Heart left ventricle (tissue), 16 donors: ENCODE results near the gene HPSE2. TPM values are rescaled to one million over a fixed set of nuclear protein-coding genes. Genes with fewer than 3 reads are reported as not detected.

ENCODE experiments used
- ATAC-seq, 4 donors: fragments of 200-7000 bp; cut with Tn5 transposase; one replicate each; pipeline ENCODE4 v1.9.1; 2020 to 2022; ENCODE audit warnings: moderate library complexity in 4 of 4, mild to moderate bottlenecking in 3 of 4, moderate number of reproducible peaks in 1 of 4
- DNase-seq, 5 donors: peaks; one replicate each; pipeline ENCODE4 v3.0.0-alpha.2; 2020
- H3K27ac ChIP-seq, 12 donors: fragments of 200-600 bp; sonication (generic) in 4 of 12; one replicate each; pipeline versions ENCODE4 v1.5.0 to v1.8.0; 2016 to 2022; ENCODE audit warnings: mild to moderate bottlenecking in 2 of 12
- H3K27me3 ChIP-seq, 9 donors: fragments of 200-600 bp; sonication (generic) in 2 of 9; one replicate each; pipeline versions ENCODE4 v1.5.1 to v1.8.0; 2016 to 2022; ENCODE audit warnings: mild to moderate bottlenecking in 3 of 9
- H3K36me3 ChIP-seq, 9 donors: fragments of 200-600 bp; sonication (generic) in 2 of 9; one replicate each; pipeline versions ENCODE4 v1.5.0 to v1.8.0; 2018 to 2022; ENCODE audit warnings: mild to moderate bottlenecking in 2 of 9
- H3K4me1 ChIP-seq, 12 donors: fragments of 200-600 bp; sonication (generic) in 4 of 12; one replicate each; pipeline versions ENCODE4 v1.5.0 to v1.8.0; 2016 to 2022; ENCODE audit warnings: mild to moderate bottlenecking in 3 of 12
- H3K4me3 ChIP-seq, 12 donors: fragments of 200-600 bp; sonication (generic) in 4 of 12; one replicate each; pipeline versions ENCODE4 v1.5.0 to v1.8.0; 2017 to 2022; ENCODE audit warnings: mild to moderate bottlenecking in 9 of 12, moderate library complexity in 4 of 12
- H3K9me3 ChIP-seq, 12 donors: fragments of 200-600 bp; sonication (generic) in 4 of 12; one replicate each; pipeline versions ENCODE4 v1.5.0 to v1.8.0; 2016 to 2022; ENCODE audit warnings: mild to moderate bottlenecking in 1 of 12
- POLR2A ChIP-seq, 2 donors: fragments of 450-650 bp; IDR thresholded peaks; one replicate each; pipeline ENCODE4 v1.6.1; 2017; ENCODE audit warnings: antibody characterized with exemption in 2 of 2, mild to moderate bottlenecking in 2 of 2, moderate library complexity in 2 of 2
- WGBS, 4 donors: extraction: QIAGEN DNeasy Blood & Tissue Kit in 2 of 4; methylation state at CpG; one replicate each; pipeline versions ENCODE4 v1.1.5 to v1.1.7; 2013 to 2018; 5-methylcytosine and 5-hydroxymethylcytosine counted together
- intact Hi-C, 10 donors: fragments of 100-400 bp; cut with DNase I; formaldehyde crosslinking; loops; one replicate each; pipeline versions ENCODE4 v1.11.1 to v1.14.2; 2022
- polyA plus RNA-seq, 2 donors: library from polyadenylated mRNA; stranded (reverse); fragments of 200-250 nt; gene quantifications; one replicate each; pipeline ENCODE4 v1.2.3, GENCODE V29; 2013
- total RNA-seq, 9 donors: library from RNA; depleted of rRNA in 2 of 9; stranded (reverse); fragments of >200 nt in 2 of 9; fragmentation: NEBNext Ultra II Directional in 3 of 9; extraction: Animal tissue kit (Norgen Biotek cat#: 25700) in 3 of 9; gene quantifications; one replicate each; pipeline versions ENCODE4 v1.1.0 to v1.2.4, GENCODE V29; 2016 to 2023
- TF ChIP-seq, protein P1 (sequence below), 12 donors: fragments of 200-600 bp; sonication (generic) in 4 of 12; IDR thresholded peaks; one replicate each; pipeline versions ENCODE4 v1.5.0 to v1.8.0; 2018 to 2022; ENCODE audit warnings: antibody characterized with exemption in 12 of 12, mild to moderate bottlenecking in 5 of 12
- donor health status: ischemic (EF 13 %, LVEDD 7.1; RV severe dilation, severe dysfunction).
- donor health status: healthy with polysubstance abuse.
- donor health status: DM: no; HTN: yes; CAD: no.
- donor health status: DM: no; HTN: no; CAD: no.
- donor health status: ischemic (EF 25% LVEDD 6.9; RV normal size, moderate dysfunction).
- donor health status: ischemic (EF 25% LVEDD 5.7; RV mildly dilated, moderate dysfunction).
- donor health status: healthy.
- donor health status: DM: yes; HTN: yes; CAD: no.
- donor health status: ischemic (EF 35%, LVEDD 5.7; RV mildly dilated, moderate dysfunction).
- donor health status: nonischemic (EF 11% LVEDD 7.7; RV severe dilation, severe dysfunction).
- donor health status: DM: yes; HTN: yes; CAD: no.
- donor health status: PGD.
- donor health status: ischemic (EF 29% LVEDD 5.4; RV normal size, mild dysfunction).
- donor health status: nonischemic (EF 23%, LVEDD 6.1; RV moderate dilation, normal function).

The HPSE2 gene
- total and polyA plus RNA-seq, 11 donors, result 0.06 to 0.18 (median 0.12) TPM; not detected in 3

DNA sequence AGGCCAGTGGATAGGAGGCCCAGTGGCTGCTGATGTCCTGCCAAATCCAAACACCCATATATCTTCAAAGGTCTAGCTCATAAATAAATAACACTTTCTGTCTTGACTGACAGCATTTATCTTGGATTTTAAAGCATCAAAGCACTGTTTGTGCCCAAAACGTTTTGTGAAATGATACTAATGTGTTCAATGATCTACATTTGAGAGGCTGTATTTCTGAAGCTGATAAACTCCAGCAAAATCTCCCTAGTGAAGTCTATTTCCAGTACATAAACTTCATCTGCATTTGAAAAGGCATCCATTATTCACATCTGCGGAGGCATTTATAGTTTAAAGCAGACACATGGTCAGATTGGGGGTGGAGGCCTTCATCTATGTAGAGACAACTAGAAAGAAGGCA is 276.3 kb downstream of the HPSE2 start:
- ATAC-seq, result no peak
- Histone ChIP-seq H3K9me3 (no peaks in the 10 kb centered on the region), H3K4me1 (no peaks in the 10 kb centered on the region), H3K27ac (no peak overlapping the region), H3K4me3 (no peak overlapping the region), H3K36me3 (no peaks in the 10 kb centered on the region), H3K27me3 (no peaks in the 10 kb centered on the region)
- intact Hi-C loops, result no loop called here
- no peak for DNase-seq
- 20 to 39% (median 27%) methylated on average over 2 of the region's 2 CpGs for WGBS, 4 donors
- no peak for TF ChIP-seq POLR2A (IDR thresholded peaks at IDR 0.05)
- TF ChIP-seq, protein P1, sequence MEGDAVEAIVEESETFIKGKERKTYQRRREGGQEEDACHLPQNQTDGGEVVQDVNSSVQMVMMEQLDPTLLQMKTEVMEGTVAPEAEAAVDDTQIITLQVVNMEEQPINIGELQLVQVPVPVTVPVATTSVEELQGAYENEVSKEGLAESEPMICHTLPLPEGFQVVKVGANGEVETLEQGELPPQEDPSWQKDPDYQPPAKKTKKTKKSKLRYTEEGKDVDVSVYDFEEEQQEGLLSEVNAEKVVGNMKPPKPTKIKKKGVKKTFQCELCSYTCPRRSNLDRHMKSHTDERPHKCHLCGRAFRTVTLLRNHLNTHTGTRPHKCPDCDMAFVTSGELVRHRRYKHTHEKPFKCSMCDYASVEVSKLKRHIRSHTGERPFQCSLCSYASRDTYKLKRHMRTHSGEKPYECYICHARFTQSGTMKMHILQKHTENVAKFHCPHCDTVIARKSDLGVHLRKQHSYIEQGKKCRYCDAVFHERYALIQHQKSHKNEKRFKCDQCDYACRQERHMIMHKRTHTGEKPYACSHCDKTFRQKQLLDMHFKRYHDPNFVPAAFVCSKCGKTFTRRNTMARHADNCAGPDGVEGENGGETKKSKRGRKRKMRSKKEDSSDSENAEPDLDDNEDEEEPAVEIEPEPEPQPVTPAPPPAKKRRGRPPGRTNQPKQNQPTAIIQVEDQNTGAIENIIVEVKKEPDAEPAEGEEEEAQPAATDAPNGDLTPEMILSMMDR (IDR thresholded peaks at IDR 0.05), result no peak

DNA sequence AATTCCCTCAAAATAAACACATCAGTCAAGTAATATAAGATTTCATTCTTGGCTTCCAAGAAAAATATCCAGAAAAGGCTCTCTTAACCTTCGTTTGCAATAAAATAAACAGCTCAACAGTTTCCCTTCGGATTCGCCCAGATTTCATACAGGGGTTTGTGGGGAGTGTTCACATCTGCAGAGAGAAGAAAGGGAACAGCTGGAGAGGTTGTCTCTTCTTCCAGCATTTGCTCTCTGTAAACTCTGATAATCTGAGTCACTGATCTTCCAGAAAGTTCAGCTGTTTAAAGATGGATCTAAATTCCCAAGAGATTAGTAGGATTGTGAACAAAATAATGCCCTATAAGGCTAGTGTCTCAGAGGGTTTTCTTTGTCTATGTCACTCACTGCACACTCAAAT is 277.9 kb downstream of the HPSE2 start:
- no peaks in the 10 kb centered on the region for H3K27me3 ChIP-seq
- H3K36me3 ChIP-seq, result no peaks in the 10 kb centered on the region
- H3K4me1 ChIP-seq, result no peaks in the 10 kb centered on the region
- ATAC-seq (no peak), DNase-seq (no peak)
- no peak overlapping the region for H3K27ac ChIP-seq
- no peaks in the 10 kb centered on the region for H3K9me3 ChIP-seq
- WGBS, 4 donors, result 44 to 55% (median 54%) methylated on average over 3 of the region's 3 CpGs
- TF ChIP-seq, protein P1 (IDR thresholded peaks at IDR 0.05), result no peak
- TF ChIP-seq POLR2A (IDR thresholded peaks at IDR 0.05), result no peak
- no peak overlapping the region for H3K4me3 ChIP-seq
- intact Hi-C loops, result no loop called here

DNA sequence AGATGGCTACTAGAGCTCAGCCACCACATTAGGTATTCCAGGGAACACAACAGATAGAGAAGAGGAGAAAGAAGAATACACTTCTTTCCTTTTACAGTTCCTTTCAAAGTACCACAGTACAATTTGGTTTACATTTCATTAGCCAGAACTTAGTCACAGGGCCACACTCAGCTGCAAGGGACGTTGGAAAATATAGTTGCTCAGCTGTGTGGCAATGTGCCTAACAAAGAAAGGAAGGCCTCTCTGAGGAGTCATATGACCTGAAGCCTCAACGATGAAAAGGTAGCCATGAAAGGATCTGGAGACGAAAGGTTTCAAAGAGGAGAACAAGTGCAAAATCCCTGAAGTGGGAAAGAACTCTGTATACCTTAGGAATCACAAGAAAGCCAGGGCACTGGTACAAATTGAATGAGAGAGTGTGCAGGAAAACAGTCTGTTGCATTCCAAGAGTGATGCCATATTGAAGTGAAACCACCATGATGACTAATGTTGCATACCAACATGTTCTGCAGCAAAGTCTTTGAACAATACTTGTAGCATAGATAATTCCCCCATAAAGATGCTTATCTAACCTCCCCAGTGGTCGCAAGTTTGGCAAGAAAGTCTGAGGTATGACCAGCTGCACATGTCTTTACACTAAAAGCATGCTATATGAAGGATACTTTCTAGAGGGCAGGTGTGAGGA is 278.9 kb downstream of the HPSE2 start:
- TF ChIP-seq, protein P1 (IDR thresholded peaks at IDR 0.05), result no peak
- TF ChIP-seq POLR2A (IDR thresholded peaks at IDR 0.05), result no peak
- no peaks in the 10 kb centered on the region for H3K9me3 ChIP-seq
- H3K27me3 ChIP-seq, result no peaks in the 10 kb centered on the region
- intact Hi-C loops, result no loop called here
- WGBS, 4 donors, result 70 to 80% (median 77%) methylated on average over 4 of the region's 4 CpGs
- DNase-seq (no peak), ATAC-seq (no peak)
- H3K4me3 ChIP-seq, result no peak overlapping the region
- no peaks in the 10 kb centered on the region for H3K36me3 ChIP-seq
- no peak overlapping the region for H3K27ac ChIP-seq
- no peaks in the 10 kb centered on the region for H3K4me1 ChIP-seq

DNA sequence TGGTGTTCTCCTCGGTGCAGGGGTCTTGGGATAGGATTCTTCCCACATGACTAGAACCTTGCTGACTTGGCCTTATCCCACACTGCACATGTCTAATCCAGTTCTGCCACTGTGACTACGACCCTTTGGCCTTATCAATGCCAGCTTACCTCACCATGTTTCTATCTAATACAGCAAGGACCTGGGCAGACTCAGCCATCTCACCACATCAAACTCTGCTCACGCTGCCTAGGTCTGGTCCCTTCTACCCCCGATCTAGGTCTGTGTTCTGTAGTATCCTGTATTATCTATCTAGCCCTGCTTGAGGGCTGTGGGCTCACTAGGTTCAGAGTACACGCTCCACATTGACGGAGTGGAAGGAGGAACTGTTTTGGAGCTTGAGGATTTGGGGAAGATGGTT is 282.4 kb downstream of the HPSE2 start:
- Histone ChIP-seq H3K36me3 (no peaks in the 10 kb centered on the region), H3K9me3 (no peaks in the 10 kb centered on the region), H3K27me3 (no peaks in the 10 kb centered on the region), H3K27ac (no peak overlapping the region), H3K4me1 (no peaks in the 10 kb centered on the region), H3K4me3 (no peak overlapping the region)
- TF ChIP-seq POLR2A (IDR thresholded peaks at IDR 0.05), result no peak
- TF ChIP-seq, protein P1 (IDR thresholded peaks at IDR 0.05), result no peak
- DNase-seq, result no peak
- ATAC-seq, result no peak
- intact Hi-C loops, result no loop called here
- 77 to 85% (median 82%) methylated on average over 6 of the region's 6 CpGs for WGBS, 4 donors
